ENCODE results near the gene GFRAL. TPM values are rescaled to one million over a fixed set of nuclear protein-coding genes. Genes with fewer than 3 reads are reported as not detected.
"Not testable (repeated sequence)": the region's sequence is repeated elsewhere in the genome, so short reads cannot be mapped to it uniquely, and the experiment has no call there.

GFRAL gene, protein sequence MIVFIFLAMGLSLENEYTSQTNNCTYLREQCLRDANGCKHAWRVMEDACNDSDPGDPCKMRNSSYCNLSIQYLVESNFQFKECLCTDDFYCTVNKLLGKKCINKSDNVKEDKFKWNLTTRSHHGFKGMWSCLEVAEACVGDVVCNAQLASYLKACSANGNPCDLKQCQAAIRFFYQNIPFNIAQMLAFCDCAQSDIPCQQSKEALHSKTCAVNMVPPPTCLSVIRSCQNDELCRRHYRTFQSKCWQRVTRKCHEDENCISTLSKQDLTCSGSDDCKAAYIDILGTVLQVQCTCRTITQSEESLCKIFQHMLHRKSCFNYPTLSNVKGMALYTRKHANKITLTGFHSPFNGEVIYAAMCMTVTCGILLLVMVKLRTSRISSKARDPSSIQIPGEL
- not detected in 2 replicates for total RNA-seq (2014; rRNA removed; shearing (Covaris generic); ENCODE audit: low replicate concordance)

DNA sequence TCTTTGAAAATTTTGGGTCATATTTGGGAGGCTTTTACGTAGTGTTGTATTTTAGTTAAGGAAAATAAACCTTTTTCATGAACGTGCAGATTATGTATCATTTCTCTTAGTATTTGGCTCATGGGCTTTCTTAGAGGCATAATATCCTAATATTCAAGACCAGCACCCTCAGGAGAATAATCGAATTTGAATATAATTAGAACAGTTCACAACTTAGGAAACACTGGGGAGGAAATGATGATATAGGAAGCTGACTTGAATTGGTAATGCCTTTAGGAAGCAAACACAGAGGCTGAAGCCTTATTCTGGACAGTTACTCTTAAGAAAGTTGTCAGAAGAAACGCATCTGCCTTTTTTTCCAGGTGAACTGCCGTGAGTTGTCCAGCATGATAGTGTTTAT, at the start of gene GFRAL:
GFRAL (plus strand) TSS at position 301 of the 400 bp plus-strand sequence; CDS start at position 387, 86 bp downstream.
- H3K4me1 ChIP-seq (ENCODE audit: low read length), result no peaks in the 10 kb centered on the region
- H3K27me3 ChIP-seq (ENCODE audit: low read length), result no peaks in the 10 kb centered on the region
- no peaks in the 10 kb centered on the region for H3K9me3 ChIP-seq (ENCODE audit: low read length)
- no peak within 1 kb of the TSS for H2AFZ ChIP-seq (ENCODE audit: low read length)
- no peak within 1 kb of the TSS for H3K9ac ChIP-seq (ENCODE audit: low read length)
- no peaks in the 10 kb centered on the region for H4K20me1 ChIP-seq (ENCODE audit: insufficient read depth, low read depth, low read length)
- no peak for DNase-seq
- no peak within 1 kb of the TSS for H3K27ac ChIP-seq (ENCODE audit: low read length)
- no peaks in the 10 kb centered on the region for H3K36me3 ChIP-seq (ENCODE audit: insufficient read depth, low read length)
- no peak within 1 kb of the TSS for H3K4me2 ChIP-seq (ENCODE audit: low read depth, low read length, poor library complexity, severe bottlenecking)
- H3K4me3 ChIP-seq (ENCODE audit: low read length), result no peak within 1 kb of the TSS
- H3K79me2 ChIP-seq (ENCODE audit: low read length), result no peaks in the 10 kb centered on the region
- H3K9me2 ChIP-seq (replicated peaks; ENCODE audit: insufficient read depth, low read length), result no peaks in the 10 kb centered on the region

DNA sequence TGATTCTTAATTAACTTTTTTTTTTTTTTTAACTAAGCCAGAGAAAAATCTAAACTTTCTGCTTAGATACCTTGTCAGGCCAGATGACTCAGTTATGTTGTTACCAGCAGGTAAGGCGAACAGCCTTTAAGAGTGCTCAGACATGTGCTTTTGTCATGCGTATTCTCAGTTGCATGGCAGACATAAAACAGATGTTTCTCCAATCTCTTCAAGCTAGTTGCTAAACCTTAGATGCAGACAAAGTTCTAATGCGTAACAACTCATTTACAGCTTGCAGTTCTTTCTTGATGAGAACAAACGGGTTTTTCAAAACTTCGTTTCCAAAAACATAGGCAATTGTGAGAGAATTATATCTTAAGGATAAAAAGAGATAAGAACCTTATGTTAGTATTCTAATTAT, 49.6 kb upstream of the GFRAL start:
- no peak for DNase-seq
- Histone ChIP-seq H3K79me2 (ENCODE audit: low read length) (no peaks in the 10 kb centered on the region), H3K4me2 (ENCODE audit: low read depth, low read length, poor library complexity, severe bottlenecking) (no peak overlapping the region), H3K36me3 (ENCODE audit: insufficient read depth, low read length) (no peaks in the 10 kb centered on the region), H3K27ac (ENCODE audit: low read length) (no peak overlapping the region), H2AFZ (ENCODE audit: low read length) (no peak overlapping the region), H3K9me2 (replicated peaks; ENCODE audit: insufficient read depth, low read length) (no peaks in the 10 kb centered on the region), H3K27me3 (ENCODE audit: low read length) (0 out of 2 replicates have a peak, but pooled peaks cover 2% of the 10 kb centered on the region), H3K4me1 (ENCODE audit: low read length) (no peaks in the 10 kb centered on the region), H4K20me1 (ENCODE audit: insufficient read depth, low read depth, low read length) (no peaks in the 10 kb centered on the region), H3K4me3 (ENCODE audit: low read length) (no peak overlapping the region), H3K9ac (ENCODE audit: low read length) (no peak overlapping the region), H3K9me3 (ENCODE audit: low read length) (no peaks in the 10 kb centered on the region)

DNA sequence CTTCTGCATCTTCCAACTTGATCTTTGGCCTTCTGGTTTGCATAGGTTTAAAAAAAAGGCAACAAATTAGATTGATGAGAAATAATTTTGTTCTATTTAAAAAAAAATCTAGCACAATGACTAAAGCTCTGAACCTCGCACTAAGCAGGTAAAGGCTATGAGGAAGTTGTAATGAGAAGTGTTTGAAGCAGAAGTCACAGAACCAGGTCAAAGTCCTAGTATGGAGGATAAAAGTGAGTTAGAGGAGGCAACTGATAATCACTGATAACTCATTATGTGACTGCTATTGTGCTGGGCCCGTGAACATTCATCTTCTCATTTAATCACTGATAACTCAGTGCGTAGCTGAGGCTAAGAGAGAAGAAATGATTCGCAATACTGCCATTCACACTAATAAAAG, 46.1 kb upstream of the GFRAL start:
- Histone ChIP-seq H3K27ac (ENCODE audit: low read length) (no peak overlapping the region), H3K9me3 (ENCODE audit: low read length) (no peaks in the 10 kb centered on the region), H2AFZ (ENCODE audit: low read length) (no peak overlapping the region), H4K20me1 (ENCODE audit: insufficient read depth, low read depth, low read length) (no peaks in the 10 kb centered on the region), H3K27me3 (ENCODE audit: low read length) (no peaks in the 10 kb centered on the region), H3K9me2 (replicated peaks; ENCODE audit: insufficient read depth, low read length) (no peaks in the 10 kb centered on the region), H3K4me1 (ENCODE audit: low read length) (no peaks in the 10 kb centered on the region), H3K79me2 (ENCODE audit: low read length) (no peaks in the 10 kb centered on the region), H3K4me3 (ENCODE audit: low read length) (no peak overlapping the region), H3K36me3 (ENCODE audit: insufficient read depth, low read length) (no peaks in the 10 kb centered on the region), H3K9ac (ENCODE audit: low read length) (no peak overlapping the region), H3K4me2 (ENCODE audit: low read depth, low read length, poor library complexity, severe bottlenecking) (no peak overlapping the region)
- no peak for DNase-seq

DNA sequence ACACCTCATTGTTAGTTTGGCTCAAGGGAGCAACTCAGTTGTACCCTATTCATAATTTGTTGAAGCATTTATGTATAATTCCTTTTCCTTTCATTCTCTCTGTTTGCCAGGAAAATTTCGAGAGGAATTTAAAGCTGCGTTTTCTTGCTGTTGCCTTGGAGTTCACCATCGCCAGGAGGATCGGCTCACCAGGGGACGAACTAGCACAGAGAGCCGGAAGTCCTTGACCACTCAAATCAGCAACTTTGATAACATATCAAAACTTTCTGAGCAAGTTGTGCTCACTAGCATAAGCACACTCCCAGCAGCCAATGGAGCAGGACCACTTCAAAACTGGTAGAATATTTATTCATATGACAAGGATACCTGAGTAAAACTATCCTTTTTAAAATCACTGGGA, 45.2 kb upstream of the GFRAL start:
- Histone ChIP-seq H3K27me3 (ENCODE audit: low read length) (no peaks in the 10 kb centered on the region), H3K4me2 (ENCODE audit: low read depth, low read length, poor library complexity, severe bottlenecking) (no peak overlapping the region), H3K4me1 (ENCODE audit: low read length) (no peaks in the 10 kb centered on the region), H3K9me2 (replicated peaks; ENCODE audit: insufficient read depth, low read length) (no peaks in the 10 kb centered on the region), H2AFZ (ENCODE audit: low read length) (no peak overlapping the region), H3K27ac (ENCODE audit: low read length) (no peak overlapping the region), H4K20me1 (ENCODE audit: insufficient read depth, low read depth, low read length) (no peaks in the 10 kb centered on the region), H3K36me3 (ENCODE audit: insufficient read depth, low read length) (no peaks in the 10 kb centered on the region), H3K9ac (ENCODE audit: low read length) (no peak overlapping the region), H3K79me2 (ENCODE audit: low read length) (no peaks in the 10 kb centered on the region), H3K4me3 (ENCODE audit: low read length) (no peak overlapping the region), H3K9me3 (ENCODE audit: low read length) (no peaks in the 10 kb centered on the region)
- no peak for DNase-seq

DNA sequence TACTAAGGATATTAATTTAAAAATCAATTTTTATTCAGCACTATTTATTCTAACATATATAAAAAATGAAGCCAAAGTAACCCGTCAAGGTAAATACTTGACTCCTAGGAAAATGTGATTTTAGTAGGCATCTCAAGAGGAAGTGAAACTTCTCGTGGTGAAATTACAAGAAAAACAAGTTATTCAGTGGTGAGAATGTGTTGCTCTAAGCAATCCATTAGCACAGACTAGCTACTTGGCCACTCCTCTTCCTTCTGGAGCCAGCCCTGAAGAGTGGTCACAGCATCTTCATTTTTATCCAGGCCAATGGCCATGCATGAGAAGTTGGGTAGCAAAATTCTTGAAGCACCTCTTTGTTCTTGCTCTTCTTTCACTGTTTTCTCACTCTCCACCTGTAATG, 40.4 kb upstream of the GFRAL start:
- Histone ChIP-seq H3K79me2 (ENCODE audit: low read length) (no peaks in the 10 kb centered on the region), H3K27ac (ENCODE audit: low read length) (no peak overlapping the region), H3K4me3 (ENCODE audit: low read length) (no peak overlapping the region), H3K9me3 (ENCODE audit: low read length) (no peaks in the 10 kb centered on the region), H2AFZ (ENCODE audit: low read length) (no peak overlapping the region), H3K27me3 (ENCODE audit: low read length) (no peaks in the 10 kb centered on the region), H3K4me1 (ENCODE audit: low read length) (no peaks in the 10 kb centered on the region), H3K36me3 (ENCODE audit: insufficient read depth, low read length) (no peaks in the 10 kb centered on the region), H3K9me2 (replicated peaks; ENCODE audit: insufficient read depth, low read length) (no peaks in the 10 kb centered on the region), H3K4me2 (ENCODE audit: low read depth, low read length, poor library complexity, severe bottlenecking) (no peak overlapping the region), H3K9ac (ENCODE audit: low read length) (no peak overlapping the region), H4K20me1 (ENCODE audit: insufficient read depth, low read depth, low read length) (no peaks in the 10 kb centered on the region)
- DNase-seq, result no peak

DNA sequence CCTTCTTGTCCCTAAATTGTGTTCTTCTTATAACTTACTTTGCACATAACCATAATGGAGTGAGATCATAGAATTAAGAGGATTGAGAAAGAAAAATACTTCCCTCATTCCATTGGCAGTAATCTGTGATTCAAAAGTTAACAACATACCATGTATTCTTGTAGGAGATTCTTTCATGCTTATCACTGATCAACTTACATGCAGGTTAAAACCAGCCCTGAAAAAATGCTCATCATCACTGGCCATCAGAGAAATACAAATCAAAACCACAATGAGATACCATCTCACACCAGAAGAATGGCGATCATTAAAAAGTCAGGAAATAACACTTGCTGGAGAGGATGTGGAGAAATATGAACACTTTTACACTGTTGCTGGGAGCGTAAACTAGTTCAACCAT, 36.5 kb upstream of the GFRAL start:
- Histone ChIP-seq H3K79me2 (ENCODE audit: low read length) (no peaks in the 10 kb centered on the region), H3K4me3 (ENCODE audit: low read length) (no peak overlapping the region), H3K27me3 (ENCODE audit: low read length) (no peaks in the 10 kb centered on the region), H3K9me2 (replicated peaks; ENCODE audit: insufficient read depth, low read length) (no peaks in the 10 kb centered on the region), H3K36me3 (ENCODE audit: insufficient read depth, low read length) (no peaks in the 10 kb centered on the region), H3K27ac (ENCODE audit: low read length) (no peak overlapping the region), H2AFZ (ENCODE audit: low read length) (no peak overlapping the region), H4K20me1 (ENCODE audit: insufficient read depth, low read depth, low read length) (no peaks in the 10 kb centered on the region), H3K4me1 (ENCODE audit: low read length) (no peaks in the 10 kb centered on the region), H3K4me2 (ENCODE audit: low read depth, low read length, poor library complexity, severe bottlenecking) (no peak overlapping the region), H3K9ac (ENCODE audit: low read length) (no peak overlapping the region), H3K9me3 (ENCODE audit: low read length) (no peaks in the 10 kb centered on the region)
- DNase-seq, result no peak

DNA sequence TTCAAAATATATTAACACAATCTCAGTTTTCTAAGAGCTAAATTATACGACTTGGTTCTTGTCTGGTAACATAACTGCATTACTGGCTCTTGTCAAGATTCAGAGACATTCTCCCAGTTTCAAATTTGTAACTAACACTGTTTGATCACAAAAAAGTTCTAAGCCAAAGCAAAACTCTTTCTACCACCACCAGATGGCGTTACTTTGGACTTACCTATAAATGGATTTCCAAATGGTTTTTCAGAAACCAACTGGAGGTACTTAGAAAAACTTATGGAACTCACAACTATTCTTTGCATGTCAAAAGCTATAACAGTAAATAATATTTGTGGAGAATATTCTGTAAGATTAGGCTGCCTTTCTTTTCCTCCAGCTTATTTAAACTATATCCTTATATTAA, 34.2 kb upstream of the GFRAL start:
- H3K9ac ChIP-seq (ENCODE audit: low read length), result no peak overlapping the region
- no peaks in the 10 kb centered on the region for H4K20me1 ChIP-seq (ENCODE audit: insufficient read depth, low read depth, low read length)
- H3K9me3 ChIP-seq (ENCODE audit: low read length), result no peaks in the 10 kb centered on the region
- no peak overlapping the region for H3K4me2 ChIP-seq (ENCODE audit: low read depth, low read length, poor library complexity, severe bottlenecking)
- H3K27ac ChIP-seq (ENCODE audit: low read length), result no peak overlapping the region
- H3K4me1 ChIP-seq (ENCODE audit: low read length), result no peaks in the 10 kb centered on the region
- H3K27me3 ChIP-seq (ENCODE audit: low read length), result no peaks in the 10 kb centered on the region
- peak; percentile 61 for DNase-seq
- H3K36me3 ChIP-seq (ENCODE audit: insufficient read depth, low read length), result no peaks in the 10 kb centered on the region
- H2AFZ ChIP-seq (ENCODE audit: low read length), result no peak overlapping the region
- no peaks in the 10 kb centered on the region for H3K79me2 ChIP-seq (ENCODE audit: low read length)
- H3K4me3 ChIP-seq (ENCODE audit: low read length), result no peak overlapping the region
- H3K9me2 ChIP-seq (replicated peaks; ENCODE audit: insufficient read depth, low read length), result no peaks in the 10 kb centered on the region

DNA sequence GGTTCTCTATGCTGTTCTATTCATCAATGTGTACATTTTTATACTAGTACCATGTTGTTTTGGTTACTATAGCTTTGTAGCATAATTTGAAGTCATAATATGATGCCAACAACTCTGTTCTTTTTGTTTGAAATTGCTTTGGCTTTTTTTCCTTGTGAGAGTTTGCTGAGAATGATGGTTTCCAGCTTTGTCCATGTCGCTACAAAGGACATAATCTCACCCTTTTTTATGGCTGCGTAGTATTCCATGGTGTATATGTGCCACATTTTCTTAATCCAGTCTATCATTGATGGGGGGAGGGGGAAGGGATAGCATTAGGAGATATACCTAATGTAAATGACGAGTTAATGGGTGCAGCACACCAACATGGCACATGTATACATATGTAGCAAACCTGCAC, 30.1 kb upstream of the GFRAL start:
- H3K9ac ChIP-seq (ENCODE audit: low read length); DNase-seq; H3K4me3 ChIP-seq (ENCODE audit: low read length); H3K4me2 ChIP-seq (ENCODE audit: low read depth, low read length, poor library complexity, severe bottlenecking); H3K9me3 ChIP-seq (ENCODE audit: low read length); H3K79me2 ChIP-seq (ENCODE audit: low read length); H4K20me1 ChIP-seq (ENCODE audit: insufficient read depth, low read depth, low read length); H2AFZ ChIP-seq (ENCODE audit: low read length); H3K36me3 ChIP-seq (ENCODE audit: insufficient read depth, low read length); H3K4me1 ChIP-seq (ENCODE audit: low read length); H3K9me2 ChIP-seq (replicated peaks; ENCODE audit: insufficient read depth, low read length); H3K27ac ChIP-seq (ENCODE audit: low read length); H3K27me3 ChIP-seq (ENCODE audit: low read length): not testable (repeated sequence)
